ENCODE data around the gene ADARB2.

Gene ADARB2

GRCh38 chr10:1213252-1214070 lies 523.9 kb downstream of the ADARB2 start:
- Mint-ChIP-seq H3K9me3 (no peaks in the 10 kb centered on the region), H3K27ac (no peak overlapping the region), H3K27me3 (no peaks in the 10 kb centered on the region), H3K4me1 (ENCODE audit: low read depth) (no peaks in the 10 kb centered on the region), H3K4me3 (no peak overlapping the region), H3K36me3 (ENCODE audit: low read depth) (no peaks in the 10 kb centered on the region)
- intact Hi-C loops (cut with micrococcal nuclease) = no loop called here

- no peaks in the 10 kb centered on the region for H3K27me3 Mint-ChIP-seq
- intact Hi-C loops (cut with micrococcal nuclease) = no loop called here
- H3K27ac Mint-ChIP-seq = no peak overlapping the region
- no peaks in the 10 kb centered on the region for H3K9me3 Mint-ChIP-seq
- no peaks in the 10 kb centered on the region for H3K36me3 Mint-ChIP-seq (ENCODE audit: low read depth)
- H3K4me3 Mint-ChIP-seq = no peak overlapping the region
- no peaks in the 10 kb centered on the region for H3K4me1 Mint-ChIP-seq (ENCODE audit: low read depth)
Measured at GRCh38 chr10:1212571-1213141, 524.7 kb downstream of the ADARB2 start.

GRCh38 chr10:1211844-1212570 lies 525.3 kb downstream of the ADARB2 start:
- Mint-ChIP-seq H3K36me3 (ENCODE audit: low read depth) (no peaks in the 10 kb centered on the region), H3K27ac (no peak overlapping the region), H3K4me1 (ENCODE audit: low read depth) (no peaks in the 10 kb centered on the region), H3K27me3 (no peaks in the 10 kb centered on the region), H3K4me3 (no peak overlapping the region), H3K9me3 (no peaks in the 10 kb centered on the region)
- intact Hi-C loops (cut with micrococcal nuclease) = no loop called here

GRCh38 chr10:1210667-1211066 lies 526.7 kb downstream of the ADARB2 start:
- intact Hi-C loops (cut with micrococcal nuclease) = no loop called here
- H3K9me3 Mint-ChIP-seq = no peaks in the 10 kb centered on the region
- no peak overlapping the region for H3K27ac Mint-ChIP-seq
- H3K36me3 Mint-ChIP-seq (ENCODE audit: low read depth) = no peaks in the 10 kb centered on the region
- H3K4me1 Mint-ChIP-seq (ENCODE audit: low read depth) = no peaks in the 10 kb centered on the region
- no peak overlapping the region for H3K4me3 Mint-ChIP-seq
- no peaks in the 10 kb centered on the region for H3K27me3 Mint-ChIP-seq

GRCh38 chr10:1209355-1209979 lies 527.9 kb downstream of the ADARB2 start:
- H3K27ac Mint-ChIP-seq = no peak overlapping the region
- no peaks in the 10 kb centered on the region for H3K4me1 Mint-ChIP-seq (ENCODE audit: low read depth)
- H3K4me3 Mint-ChIP-seq = no peak overlapping the region
- no peaks in the 10 kb centered on the region for H3K9me3 Mint-ChIP-seq
- no peaks in the 10 kb centered on the region for H3K27me3 Mint-ChIP-seq
- H3K36me3 Mint-ChIP-seq (ENCODE audit: low read depth) = no peaks in the 10 kb centered on the region
- intact Hi-C loops (cut with micrococcal nuclease) = no loop called here

- H3K27me3 Mint-ChIP-seq = no peaks in the 10 kb centered on the region
- H3K27ac Mint-ChIP-seq = no peak overlapping the region
- no peaks in the 10 kb centered on the region for H3K9me3 Mint-ChIP-seq
- H3K4me1 Mint-ChIP-seq (ENCODE audit: low read depth) = no peaks in the 10 kb centered on the region
- intact Hi-C loops (cut with micrococcal nuclease) = no loop called here
- no peak overlapping the region for H3K4me3 Mint-ChIP-seq
- H3K36me3 Mint-ChIP-seq (ENCODE audit: low read depth) = no peaks in the 10 kb centered on the region
Measured at GRCh38 chr10:1208366-1209311, 528.7 kb downstream of the ADARB2 start.

- no peaks in the 10 kb centered on the region for H3K9me3 Mint-ChIP-seq
- no peak overlapping the region for H3K4me3 Mint-ChIP-seq
- H3K27me3 Mint-ChIP-seq = no peaks in the 10 kb centered on the region
- H3K4me1 Mint-ChIP-seq (ENCODE audit: low read depth) = no peaks in the 10 kb centered on the region
- H3K27ac Mint-ChIP-seq = no peak overlapping the region
- intact Hi-C loops (cut with micrococcal nuclease) = no loop called here
- no peaks in the 10 kb centered on the region for H3K36me3 Mint-ChIP-seq (ENCODE audit: low read depth)
Measured at GRCh38 chr10:1206601-1207000, 530.7 kb downstream of the ADARB2 start.

- intact Hi-C loops (cut with micrococcal nuclease) = no loop called here
- no peak overlapping the region for H3K27ac Mint-ChIP-seq
- no peaks in the 10 kb centered on the region for H3K4me1 Mint-ChIP-seq (ENCODE audit: low read depth)
- H3K9me3 Mint-ChIP-seq = no peaks in the 10 kb centered on the region
- H3K27me3 Mint-ChIP-seq = no peaks in the 10 kb centered on the region
- no peak overlapping the region for H3K4me3 Mint-ChIP-seq
- H3K36me3 Mint-ChIP-seq (ENCODE audit: low read depth) = no peaks in the 10 kb centered on the region
Measured at GRCh38 chr10:1206101-1206500, 531.2 kb downstream of the ADARB2 start.

- H3K4me3 Mint-ChIP-seq = no peak overlapping the region
- no peaks in the 10 kb centered on the region for H3K9me3 Mint-ChIP-seq
- no peaks in the 10 kb centered on the region for H3K27me3 Mint-ChIP-seq
- no peak overlapping the region for H3K27ac Mint-ChIP-seq
- no peaks in the 10 kb centered on the region for H3K36me3 Mint-ChIP-seq (ENCODE audit: low read depth)
- no peaks in the 10 kb centered on the region for H3K4me1 Mint-ChIP-seq (ENCODE audit: low read depth)
- intact Hi-C loops (cut with micrococcal nuclease) = no loop called here
Measured at GRCh38 chr10:1205450-1206030, 531.8 kb downstream of the ADARB2 start.

- Mint-ChIP-seq H3K4me1 (ENCODE audit: low read depth) (no peaks in the 10 kb centered on the region), H3K4me3 (no peak overlapping the region), H3K27ac (no peak overlapping the region), H3K9me3 (no peaks in the 10 kb centered on the region), H3K27me3 (no peaks in the 10 kb centered on the region), H3K36me3 (ENCODE audit: low read depth) (no peaks in the 10 kb centered on the region)
- intact Hi-C loops (cut with micrococcal nuclease) = no loop called here
Measured at GRCh38 chr10:1204434-1205326, 532.6 kb downstream of the ADARB2 start.

- Mint-ChIP-seq H3K36me3 (ENCODE audit: low read depth) (no peaks in the 10 kb centered on the region), H3K27ac (no peak overlapping the region)
Measured at GRCh38 chr10:1203704-1204103, 533.6 kb downstream of the ADARB2 start.

GRCh38 chr10:1203216-1203615 lies 534.1 kb downstream of the ADARB2 start:
- Mint-ChIP-seq H3K9me3 (no peaks in the 10 kb centered on the region), H3K4me3 (no peak overlapping the region), H3K27ac (no peak overlapping the region), H3K27me3 (no peaks in the 10 kb centered on the region), H3K4me1 (ENCODE audit: low read depth) (no peaks in the 10 kb centered on the region), H3K36me3 (ENCODE audit: low read depth) (no peaks in the 10 kb centered on the region)
- intact Hi-C loops (cut with micrococcal nuclease) = no loop called here

More at GRCh38 chr10:1203704-1204103, 533.6 kb downstream of the ADARB2 start:
- Mint-ChIP-seq H3K4me3 (no peak overlapping the region), H3K4me1 (ENCODE audit: low read depth) (no peaks in the 10 kb centered on the region), H3K9me3 (no peaks in the 10 kb centered on the region), H3K27me3 (no peaks in the 10 kb centered on the region)
- intact Hi-C loops (cut with micrococcal nuclease) = no loop called here

All from dendritic cell treated with granulocyte-macrophage colony-stimulating factor and Interleukin-4, amounts not matched to agents 40 ng/mL and 50 ng/mL, for 4 days (primary cell).